Stomach (tissue), 9 donors: ENCODE measurements around the gene ATP1B3. TPM values are rescaled to one million over a fixed set of nuclear protein-coding genes. Genes with fewer than 3 reads are reported as not detected.

ENCODE experiments used
- DNase-seq, 2 donors: peaks; one replicate each; pipeline versions ENCODE4 v3.0.0 to v3.0.0-alpha.2; 2013 to 2019
- H3K27ac ChIP-seq, 5 donors: fragments of 200-600 bp in 4 of 5; sonication (generic) in 4 of 5; one replicate each; pipeline ENCODE4 v1.5.1; 2013 to 2019; ENCODE audit warnings: mild to moderate bottlenecking in 1 of 5, moderate library complexity in 1 of 5
- H3K27me3 ChIP-seq, 3 donors: fragments of 200-600 bp; sonication (generic); one replicate each; pipeline ENCODE4 v1.5.1; 2017 to 2019; ENCODE audit warnings: mixed run types in 1 of 3
- H3K36me3 ChIP-seq, 4 donors: fragments of 200-600 bp; sonication (generic); 1 replicate in 3 of 4; 2 replicates in 1 of 4; pipeline ENCODE4 v1.5.1; 2016 to 2019
- H3K4me1 ChIP-seq, 4 donors: fragments of 200-600 bp; sonication (generic); one replicate each; pipeline ENCODE4 v1.5.1; 2016 to 2019
- H3K4me3 ChIP-seq, 4 donors: fragments of 200-600 bp; sonication (generic) in 3 of 4; one replicate each; pipeline ENCODE4 v1.5.1; 2016 to 2019; ENCODE audit warnings: mild to moderate bottlenecking in 1 of 4
- H3K9me3 ChIP-seq, 4 donors: fragments of 200-600 bp; sonication (generic); one replicate each; pipeline ENCODE4 v1.5.1; 2016 to 2019
- EP300 ChIP-seq: sonication (generic); formaldehyde crosslinking; IDR thresholded peaks from one replicate; pipeline ENCODE4 v1.6.1; 2017; ENCODE audit warnings: antibody characterized with exemption
- POLR2A ChIP-seq, 4 donors: fragments of 450-650 bp; IDR thresholded peaks; one replicate each; pipeline ENCODE4 v1.6.1; 2016; ENCODE audit warnings: antibody characterized with exemption in 4 of 4, control low read depth in 2 of 4, mild to moderate bottlenecking in 1 of 4, moderate library complexity in 1 of 4
- POLR2AphosphoS5 ChIP-seq, 3 donors: sonication (generic); formaldehyde crosslinking; IDR thresholded peaks; one replicate each; pipeline ENCODE4 v1.6.1; 2016; ENCODE audit warnings: antibody characterized with exemption in 3 of 3
- WGBS, 5 donors: extraction: QIAGEN DNeasy Blood & Tissue Kit in 3 of 5; methylation state at CpG; one replicate each; pipeline versions ENCODE4 v1.1.5 to v1.1.7; 2013 to 2018; 5-methylcytosine and 5-hydroxymethylcytosine counted together
- intact Hi-C: fragments of 100-400 bp; cut with DNase I; formaldehyde crosslinking; loops from one replicate; pipeline ENCODE4 v1.15.1; 2023; ENCODE audit warnings: low total_unique reads
- polyA plus RNA-seq, 3 donors: library from polyadenylated mRNA; stranded (reverse); fragments of 200-250 nt; gene quantifications; one replicate each; pipeline ENCODE4 v1.2.3, GENCODE V29; 2013
- total RNA-seq, 5 donors: library from RNA; depleted of rRNA; stranded (reverse); fragments of >200 nt; gene quantifications; one replicate each; pipeline versions ENCODE4 v1.1.0 to v1.2.3, GENCODE V29; 2014 to 2016
- TF ChIP-seq, protein P1 (sequence below), 7 experiments: fragments of 450-650 bp in 4 of 7; fragments of 200-600 bp in 3 of 7; sonication (generic) in 3 of 7; IDR thresholded peaks; one replicate each; pipeline ENCODE4 v1.5.1; 2016 to 2019; ENCODE audit warnings: antibody characterized with exemption in 7 of 7, control low read depth in 2 of 7, mild to moderate bottlenecking in 1 of 7
- donor health status: healthy with polysubstance abuse.
- donor health status: Bipolar disorder and iron deficiency.
- donor health status: healthy.

Gene ATP1B3
- total and polyA plus RNA-seq, 8 donors = 19.6 to 122 (median 47.5) TPM

DNA sequence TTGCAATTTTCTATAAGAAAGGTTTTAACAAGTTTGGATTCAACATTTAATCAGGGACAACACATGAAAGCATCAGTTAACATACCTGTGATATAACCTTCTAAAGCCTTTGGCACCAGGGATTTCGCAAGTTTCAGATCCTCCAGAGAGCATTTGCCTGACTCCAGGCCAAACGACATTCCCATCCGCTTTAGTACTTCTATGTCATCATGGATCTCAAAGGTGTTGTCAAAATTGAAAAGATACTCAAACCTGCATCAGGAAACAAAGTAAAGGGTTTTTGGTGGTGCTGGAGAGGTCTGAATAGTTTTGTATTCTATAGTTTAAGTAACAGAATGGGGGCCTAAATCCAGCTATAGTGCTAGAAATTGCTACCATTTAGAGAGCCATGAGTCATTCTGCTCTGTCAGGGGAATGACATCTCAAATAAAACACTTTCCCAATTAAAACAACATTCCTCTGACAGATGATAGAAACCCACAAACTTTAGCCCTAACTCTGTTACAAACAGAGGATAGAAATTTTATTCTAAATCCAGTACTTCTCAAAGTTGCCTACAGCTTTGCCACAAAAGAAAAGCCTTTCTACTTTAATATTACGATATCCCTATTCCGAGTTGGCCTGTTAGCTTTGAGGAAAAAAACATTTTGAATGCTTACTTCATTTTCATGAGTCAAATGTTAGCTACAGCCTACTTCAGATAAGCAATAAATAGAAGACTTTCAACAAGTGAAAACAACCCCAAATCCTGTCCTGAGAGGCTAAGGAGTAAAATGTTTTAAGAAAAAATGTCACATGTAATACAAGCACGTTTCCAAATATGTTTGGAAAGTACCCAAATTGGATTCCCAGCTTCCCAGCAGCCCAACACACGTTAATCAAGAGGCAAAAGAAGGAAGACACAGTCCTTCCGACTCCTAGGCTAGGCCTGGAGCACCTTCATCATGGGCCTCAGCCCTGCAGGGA lies 83.4 kb downstream of the ATP1B3 start:
- Histone ChIP-seq H3K27ac (peak overlapping the region; percentile 17 to 69 (median 65)), H3K4me1 (peaks cover 0 to 9% (median 0%) of the 10 kb centered on the region in 4 donors)

DNA sequence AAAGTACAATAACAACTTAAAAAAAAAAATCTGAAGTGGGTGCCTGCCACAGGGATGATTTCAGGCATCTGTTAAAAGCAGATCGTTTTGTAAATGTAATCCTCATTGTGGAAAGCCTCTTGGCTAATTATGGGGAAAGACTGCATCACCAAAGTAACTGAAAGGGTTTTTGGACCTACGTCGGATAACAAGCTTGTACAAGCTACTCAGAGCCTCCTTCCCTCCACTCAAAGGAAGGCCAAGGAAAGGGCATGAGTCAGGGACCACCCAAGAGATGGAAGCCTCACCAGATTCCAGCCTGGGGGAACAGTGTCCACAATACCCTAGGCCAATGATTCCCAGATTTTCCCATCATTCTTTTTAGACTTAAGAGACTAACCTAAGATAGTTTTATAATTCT lies 84.3 kb downstream of the ATP1B3 start:
- no peaks in the 10 kb centered on the region for H3K9me3 ChIP-seq
- DNase-seq = peak in 1 of 2 donors; percentile 32
- 56 to 79% (median 74%) methylated on average over 3 of the region's 3 CpGs for WGBS, 5 donors
- no peaks in the 10 kb centered on the region for H3K27me3 ChIP-seq
- TF ChIP-seq, protein P1, sequence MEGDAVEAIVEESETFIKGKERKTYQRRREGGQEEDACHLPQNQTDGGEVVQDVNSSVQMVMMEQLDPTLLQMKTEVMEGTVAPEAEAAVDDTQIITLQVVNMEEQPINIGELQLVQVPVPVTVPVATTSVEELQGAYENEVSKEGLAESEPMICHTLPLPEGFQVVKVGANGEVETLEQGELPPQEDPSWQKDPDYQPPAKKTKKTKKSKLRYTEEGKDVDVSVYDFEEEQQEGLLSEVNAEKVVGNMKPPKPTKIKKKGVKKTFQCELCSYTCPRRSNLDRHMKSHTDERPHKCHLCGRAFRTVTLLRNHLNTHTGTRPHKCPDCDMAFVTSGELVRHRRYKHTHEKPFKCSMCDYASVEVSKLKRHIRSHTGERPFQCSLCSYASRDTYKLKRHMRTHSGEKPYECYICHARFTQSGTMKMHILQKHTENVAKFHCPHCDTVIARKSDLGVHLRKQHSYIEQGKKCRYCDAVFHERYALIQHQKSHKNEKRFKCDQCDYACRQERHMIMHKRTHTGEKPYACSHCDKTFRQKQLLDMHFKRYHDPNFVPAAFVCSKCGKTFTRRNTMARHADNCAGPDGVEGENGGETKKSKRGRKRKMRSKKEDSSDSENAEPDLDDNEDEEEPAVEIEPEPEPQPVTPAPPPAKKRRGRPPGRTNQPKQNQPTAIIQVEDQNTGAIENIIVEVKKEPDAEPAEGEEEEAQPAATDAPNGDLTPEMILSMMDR (IDR thresholded peaks at IDR 0.05) = no peak
- TF ChIP-seq POLR2AphosphoS5 (IDR thresholded peaks at IDR 0.05) = no peak
- intact Hi-C loops = loop anchor here (10.0 kb wide), 1 partner anchor 324 kb away; no protein-coding TSS in a partner anchor
- H3K4me3 ChIP-seq = no peak overlapping the region
- H3K36me3 ChIP-seq = peaks cover 0 to 50% (median 38%) of the 10 kb centered on the region in 4 donors
- H3K4me1 ChIP-seq = peaks cover 0 to under 1% (median 0%) of the 10 kb centered on the region in 4 donors
- H3K27ac ChIP-seq = peak overlapping the region in 4 of 5 donors; percentile 17 to 69 (median 67)

More for the DNA sequence above, 83.4 kb downstream of the ATP1B3 start:
- Histone ChIP-seq H3K4me3 (no peak overlapping the region), H3K9me3 (no peaks in the 10 kb centered on the region), H3K36me3 (peaks cover 0 to 49% (median 38%) of the 10 kb centered on the region in 4 donors), H3K27me3 (no peaks in the 10 kb centered on the region)
- no peak for DNase-seq
- TF ChIP-seq, protein P1 (IDR thresholded peaks at IDR 0.05) = no peak
- TF ChIP-seq POLR2A (IDR thresholded peaks at IDR 0.05) (no peak), POLR2AphosphoS5 (IDR thresholded peaks at IDR 0.05) (no peak), EP300 (no peak)
- 68 to 77% (median 73%) methylated on average over 8 of the region's 8 CpGs for WGBS, 5 donors
- intact Hi-C loops = loop anchor here (10.0 kb wide), 1 partner anchor 325 kb away; no protein-coding TSS in a partner anchor

DNA sequence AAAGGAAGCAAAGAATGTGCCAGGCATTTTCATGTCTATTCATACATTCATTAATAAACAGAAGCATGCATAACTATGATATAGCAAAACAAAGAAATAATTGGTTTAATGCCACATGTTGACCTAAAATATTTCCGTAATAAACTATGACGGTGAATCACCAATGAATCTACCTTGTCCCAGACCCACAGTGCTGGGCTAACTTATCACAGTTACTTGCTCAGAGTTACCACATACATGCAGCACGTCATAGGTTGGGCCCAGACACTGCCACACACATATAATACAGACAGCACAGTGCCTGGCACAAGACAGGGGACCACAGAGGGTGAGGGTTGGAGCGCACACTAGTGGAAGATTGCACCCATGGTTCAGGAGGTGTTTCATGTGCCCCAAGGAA lies 86.9 kb downstream of the ATP1B3 start:
- no peak for DNase-seq
- H3K9me3 ChIP-seq = no peaks in the 10 kb centered on the region
- no peaks in the 10 kb centered on the region for H3K27me3 ChIP-seq
- peaks cover 0 to 40% (median 26%) of the 10 kb centered on the region in 4 donors for H3K36me3 ChIP-seq
- H3K27ac ChIP-seq = no peak overlapping the region
- TF ChIP-seq EP300 (no peak), POLR2A (IDR thresholded peaks at IDR 0.05) (no peak), POLR2AphosphoS5 (IDR thresholded peaks at IDR 0.05) (no peak)
- TF ChIP-seq, protein P1 (IDR thresholded peaks at IDR 0.05) = no peak
- intact Hi-C loops = loop anchor here (10.0 kb wide), 1 partner anchor 322 kb away; no protein-coding TSS in a partner anchor
- H3K4me3 ChIP-seq = no peak overlapping the region
- WGBS, 5 donors = 88 to 92% (median 88%) methylated on average over 4 of the region's 4 CpGs
- H3K4me1 ChIP-seq = no peaks in the 10 kb centered on the region

DNA sequence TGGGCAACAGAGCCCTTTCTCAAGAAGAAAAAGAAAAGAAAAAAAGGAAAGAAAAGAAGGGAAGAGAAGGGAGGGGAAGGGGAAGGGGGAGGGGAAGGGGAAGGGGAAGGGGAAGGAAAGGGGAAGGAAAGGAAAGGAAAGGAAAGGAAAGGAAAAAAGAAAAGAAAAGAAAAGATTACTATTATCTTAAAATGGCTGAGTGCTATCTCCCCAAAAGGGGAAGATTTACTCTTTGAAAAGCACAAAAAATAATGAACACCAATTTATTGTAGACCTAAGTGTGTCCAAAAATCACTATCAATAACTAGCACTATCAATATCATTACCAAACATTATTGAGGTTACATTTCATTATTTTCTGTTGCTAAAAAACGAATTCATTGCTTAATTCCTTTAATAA lies 89.0 kb downstream of the ATP1B3 start:
- DNase-seq = no peak
- Histone ChIP-seq H3K4me3 (no peak overlapping the region), H3K27ac (no peak overlapping the region), H3K36me3 (peaks cover 0 to 42% (median 21%) of the 10 kb centered on the region in 4 donors), H3K27me3 (no peaks in the 10 kb centered on the region), H3K9me3 (no peaks in the 10 kb centered on the region), H3K4me1 (no peaks in the 10 kb centered on the region)
- WGBS, 5 donors = 79 to 91% (median 84%) methylated on average over 1 of the region's 1 CpG
- intact Hi-C loops = loop anchor here (10.0 kb wide), 1 partner anchor 319 kb away; no protein-coding TSS in a partner anchor
- no peak for TF ChIP-seq POLR2A (IDR thresholded peaks at IDR 0.05)
- TF ChIP-seq POLR2AphosphoS5 (IDR thresholded peaks at IDR 0.05) = no peak
- TF ChIP-seq, protein P1 (IDR thresholded peaks at IDR 0.05) = no peak
- no peak for TF ChIP-seq EP300
